NCI-H187 treated with DMSO at 0.1 percent for 48 hours (cell line): ENCODE measurements around the gene ATXN1.

Source experiments
- DNase-seq: peaks from one replicate; lab custom pipeline; 2025; lab: John Stamatoyannopoulos, UW

The ATXN1 gene

DNA sequence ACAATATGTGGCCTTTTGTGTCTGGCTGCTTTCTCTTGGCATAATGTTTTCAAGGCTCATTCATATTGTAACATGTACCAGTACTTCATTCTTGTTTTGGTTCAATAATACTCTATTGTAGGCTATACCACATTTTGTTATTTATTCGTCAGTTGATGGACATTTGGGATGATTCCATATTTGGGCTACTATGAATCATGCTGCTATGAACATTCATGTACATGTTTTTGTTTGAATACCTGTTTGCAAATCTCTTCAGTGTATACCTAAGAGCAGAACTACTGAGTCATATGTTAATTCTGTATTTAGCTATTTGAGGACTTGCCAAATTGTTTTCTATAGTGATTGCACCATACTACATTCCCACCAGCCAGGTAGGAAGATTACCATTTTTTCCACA, 263.0 kb downstream of the ATXN1 start:
- DNase-seq = no peak

GRCh38 chr6:16496991-16497801, 264.1 kb downstream of the ATXN1 start:
- DNase-seq = no peak

DNA sequence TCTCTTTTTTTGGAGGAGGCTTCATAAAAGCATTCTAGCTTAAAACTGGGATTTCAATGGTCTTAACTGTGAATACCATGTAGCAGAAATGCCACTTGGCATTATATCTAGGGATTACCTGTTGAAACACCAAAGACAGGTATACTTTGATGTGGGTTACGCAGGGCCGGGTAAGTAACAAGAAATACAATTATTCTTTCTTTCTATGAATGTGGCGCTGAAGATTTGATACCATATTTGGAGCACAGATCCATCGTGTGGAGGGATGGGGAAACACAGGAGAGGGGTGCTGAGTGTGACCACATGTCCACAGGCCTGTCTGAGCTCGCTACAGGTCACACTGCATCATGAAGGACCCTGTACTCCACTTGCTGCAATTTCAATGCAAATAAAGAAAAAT, 265.1 kb downstream of the ATXN1 start:
- DNase-seq = no peak

DNA sequence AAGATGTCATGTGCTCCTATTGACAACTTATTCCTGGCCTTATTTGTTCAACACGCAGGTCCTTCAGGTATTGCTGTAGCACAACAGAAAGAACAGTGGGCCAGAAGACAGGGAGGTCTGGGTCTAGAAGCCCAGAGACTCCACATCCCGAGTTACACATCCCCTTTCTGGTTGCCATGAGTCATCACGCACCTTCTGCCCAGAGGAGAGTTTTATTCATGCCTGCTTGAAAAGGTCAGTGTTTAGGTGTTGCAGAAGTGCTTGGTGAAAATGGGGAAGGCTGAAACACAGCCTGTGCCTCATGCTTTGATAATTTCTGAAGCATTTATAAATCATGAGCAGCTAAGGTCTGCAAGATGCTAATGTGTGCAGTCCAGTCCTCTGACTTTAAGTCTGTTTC, 266.5 kb downstream of the ATXN1 start:
- DNase-seq = no peak

- DNase-seq = no peak
Measured at GRCh38 chr6:16493802-16494201, 267.5 kb downstream of the ATXN1 start.

DNA sequence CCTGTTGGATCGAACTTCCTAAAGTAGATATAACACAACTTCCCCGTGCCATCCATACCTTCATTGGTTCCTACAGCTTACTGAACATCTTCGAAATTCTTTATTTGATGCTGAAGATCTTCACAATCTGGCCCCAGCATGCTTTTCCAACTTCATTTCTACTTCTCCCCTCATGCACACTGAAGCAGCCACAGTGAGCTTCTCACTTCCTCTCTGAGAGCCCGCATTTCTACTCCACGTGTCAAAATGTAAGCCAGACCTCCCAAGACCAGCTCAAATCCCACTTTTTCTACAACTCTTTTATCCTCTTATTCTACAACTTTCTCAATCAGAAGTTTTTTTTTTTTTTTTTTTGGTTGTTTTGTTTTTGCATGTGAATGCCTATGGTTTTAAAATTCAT, 268.1 kb downstream of the ATXN1 start:
- no peak for DNase-seq

DNA sequence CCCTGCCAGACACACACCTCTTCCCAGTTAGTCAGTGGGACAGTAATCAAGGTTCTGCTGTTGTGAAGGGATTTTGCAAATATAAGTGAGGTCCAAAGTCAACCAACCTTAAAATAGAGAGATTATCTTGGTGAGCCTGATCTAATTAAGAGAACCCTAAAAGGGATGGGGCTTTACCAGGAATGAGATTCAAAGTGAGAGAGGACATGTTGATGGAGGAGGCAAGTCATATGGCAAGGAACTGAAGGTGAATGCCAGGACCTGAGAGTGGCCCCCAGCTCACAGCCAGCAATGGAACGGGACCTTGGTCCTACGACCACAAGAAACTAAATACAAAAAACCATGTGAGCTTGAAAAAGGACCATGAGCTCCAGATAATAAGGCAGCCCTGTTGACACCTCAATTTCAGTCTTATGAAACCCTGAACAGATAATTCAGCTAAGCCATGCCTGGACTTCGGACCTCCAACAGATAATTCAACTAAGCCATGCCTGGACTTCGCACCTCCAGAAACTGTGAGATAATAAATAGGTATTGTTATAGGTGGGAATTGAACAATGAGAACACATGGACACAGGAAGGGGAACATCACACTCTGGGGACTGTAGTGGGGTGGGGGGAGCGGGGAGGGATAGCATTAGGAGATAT, 269.5 kb downstream of the ATXN1 start:
- no peak for DNase-seq

DNA sequence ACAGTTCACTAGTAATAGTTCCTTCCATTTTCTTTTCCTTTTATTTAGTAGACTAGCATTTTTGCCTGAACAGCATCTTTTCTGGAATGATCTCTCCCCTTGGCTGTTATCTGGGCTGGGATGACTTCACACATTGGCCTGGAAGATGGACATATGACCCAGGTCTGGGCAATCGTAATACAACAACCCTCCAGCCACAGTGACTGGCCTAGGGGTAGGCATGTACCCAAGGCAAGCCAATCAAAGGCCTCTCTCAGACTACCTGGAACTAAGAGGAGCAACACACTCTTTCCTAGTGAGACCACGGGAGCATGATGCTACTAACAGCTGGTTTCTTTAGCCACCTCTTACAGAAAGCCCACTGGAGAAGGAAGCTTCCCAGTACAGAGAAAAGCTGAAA, 270.6 kb downstream of the ATXN1 start:
- DNase-seq = no peak

- no peak for DNase-seq
Measured at GRCh38 chr6:16488813-16489212, 272.4 kb downstream of the ATXN1 start.

DNA sequence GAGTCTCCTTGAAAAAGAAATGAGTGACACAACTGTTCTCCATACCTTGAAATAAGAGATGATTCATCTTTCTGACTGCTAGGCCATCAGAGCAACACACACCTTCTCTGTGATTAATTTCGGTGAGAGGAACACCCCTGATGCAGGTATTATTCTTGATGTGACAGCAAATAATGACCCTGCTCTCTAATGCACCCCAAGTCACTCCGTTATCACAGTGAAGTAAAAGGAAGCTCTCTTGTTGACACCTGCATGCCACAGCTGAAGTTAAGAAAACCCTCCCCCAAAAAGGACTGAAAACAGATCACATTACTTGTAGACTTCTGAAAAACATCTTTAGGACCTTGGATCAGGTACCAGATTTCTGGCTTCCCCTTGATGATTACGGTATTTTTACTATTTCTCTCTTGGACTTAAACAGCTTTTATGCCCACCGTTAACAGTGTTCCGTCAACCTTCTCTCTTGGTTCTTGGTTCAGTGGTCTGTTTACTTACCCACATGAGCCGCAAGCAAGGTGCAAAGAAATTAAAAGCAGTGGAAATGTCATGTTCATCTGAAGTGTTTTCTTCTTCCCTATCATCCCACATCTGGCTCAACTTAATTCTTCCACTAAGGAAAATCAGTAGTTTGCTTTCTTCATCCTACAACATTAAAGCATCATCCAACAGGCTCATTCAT, 273.1 kb downstream of the ATXN1 start:
- DNase-seq = no peak

DNA sequence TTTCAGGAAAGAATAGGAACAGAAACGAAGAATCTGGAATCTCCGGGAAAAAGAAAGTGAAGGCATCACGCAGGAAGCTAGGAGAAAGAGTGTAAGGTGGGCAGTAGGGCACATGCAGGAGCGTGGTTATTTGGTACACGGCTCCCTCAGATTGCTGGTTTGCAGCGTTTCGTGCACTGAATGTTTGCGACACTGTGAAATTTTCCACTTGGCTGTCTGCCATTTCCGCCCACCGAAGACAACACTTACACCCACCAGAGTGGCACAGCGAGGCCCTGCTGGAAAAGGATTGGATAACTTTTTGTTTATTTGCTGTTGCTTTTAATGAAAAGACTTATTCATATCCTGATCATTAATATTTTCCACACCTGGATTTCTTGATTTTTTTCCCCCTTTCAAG, 274.6 kb downstream of the ATXN1 start:
- no peak for DNase-seq

GRCh38 chr6:16483315-16483875, 277.9 kb downstream of the ATXN1 start:
- no peak for DNase-seq

- no peak for DNase-seq
Measured at GRCh38 chr6:16482702-16483314, 278.5 kb downstream of the ATXN1 start.

- DNase-seq = no peak
Measured at GRCh38 chr6:16481697-16482399, 279.4 kb downstream of the ATXN1 start.

DNA sequence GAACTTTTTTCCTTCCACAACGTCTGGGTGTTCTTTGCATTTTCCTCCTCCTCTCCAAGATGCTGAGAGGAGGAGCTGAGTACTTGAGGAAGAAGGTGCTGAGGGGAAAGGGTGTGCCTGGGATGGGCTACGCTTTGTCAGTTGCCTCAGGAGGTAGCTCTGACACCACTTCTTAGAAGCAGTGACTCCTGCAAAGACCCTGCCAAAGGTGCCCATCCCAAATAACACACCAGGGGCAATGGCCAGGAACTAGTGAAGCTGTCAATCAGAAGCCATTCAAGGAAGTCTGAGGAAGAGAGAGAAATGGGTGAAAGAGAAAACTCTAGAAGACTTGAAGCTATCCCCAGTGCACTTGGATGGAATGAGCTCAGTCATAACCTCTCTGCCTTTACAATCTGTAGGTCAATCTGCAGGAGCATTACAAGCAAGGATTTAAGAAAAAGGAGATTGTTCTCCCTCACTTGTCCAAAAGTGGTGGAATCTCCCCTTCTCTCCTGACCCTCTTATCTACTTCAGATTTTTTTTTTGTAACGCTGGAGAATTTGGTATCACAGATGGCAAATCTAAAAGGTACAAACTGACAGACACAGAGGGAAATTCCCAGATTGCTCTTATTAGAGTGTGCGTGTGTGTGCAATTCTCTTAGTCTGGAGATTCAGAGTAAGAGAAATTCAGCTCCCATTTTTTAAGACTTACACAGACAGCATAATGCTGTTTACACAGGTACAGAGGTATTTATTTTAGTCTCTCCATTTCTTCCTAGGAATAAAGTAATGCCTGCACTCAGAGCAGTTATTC, 280.3 kb downstream of the ATXN1 start:
- DNase-seq = no peak

GRCh38 chr6:16477367-16478149, 283.7 kb downstream of the ATXN1 start:
- DNase-seq = no peak

DNA sequence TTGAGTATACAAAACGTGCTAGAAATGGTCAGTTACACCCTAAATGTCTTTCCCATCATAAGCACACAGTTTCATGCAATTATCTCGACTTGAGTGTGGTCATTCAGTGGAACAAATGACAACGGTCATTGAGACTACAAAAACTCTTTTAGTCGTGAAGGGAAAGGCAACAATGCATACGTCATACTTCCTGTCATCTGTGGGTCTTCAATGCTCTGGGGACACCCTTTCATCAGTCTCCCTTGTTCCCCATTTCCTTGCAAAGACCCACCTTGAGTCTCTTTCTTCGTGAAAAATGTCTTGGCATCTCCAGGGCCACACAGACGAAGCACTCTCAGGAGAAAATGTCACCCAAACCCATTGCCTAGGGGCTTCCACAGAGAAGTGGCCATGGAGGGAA, 284.4 kb downstream of the ATXN1 start:
- DNase-seq = no peak

- DNase-seq = no peak
Measured at GRCh38 chr6:16475494-16475781, 285.8 kb downstream of the ATXN1 start.

GRCh38 chr6:16474772-16475493, 286.3 kb downstream of the ATXN1 start:
- no peak for DNase-seq
